ENCODE results near the gene TIMP3.

DNA sequence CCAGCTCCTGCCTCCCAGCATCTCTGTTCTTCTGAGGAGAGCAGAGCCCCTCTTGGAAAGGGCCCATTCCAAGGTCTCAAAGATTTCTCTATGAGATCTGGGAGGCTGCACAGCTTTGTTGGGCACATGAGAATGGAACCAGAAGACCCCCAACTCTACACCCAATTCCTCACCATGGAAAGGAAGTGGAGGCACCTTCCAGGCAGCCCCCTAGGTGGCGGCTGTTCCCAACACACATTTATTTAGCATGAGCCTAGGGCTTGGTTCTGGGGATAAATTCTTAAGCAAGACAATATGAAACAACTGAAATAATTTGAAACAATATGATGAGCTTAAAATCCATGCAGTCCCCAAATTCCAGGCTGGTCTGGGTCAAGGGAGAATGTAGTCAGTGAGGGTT lies 100.4 kb downstream of the TIMP3 start:
- TF ChIP-seq, protein P1, sequence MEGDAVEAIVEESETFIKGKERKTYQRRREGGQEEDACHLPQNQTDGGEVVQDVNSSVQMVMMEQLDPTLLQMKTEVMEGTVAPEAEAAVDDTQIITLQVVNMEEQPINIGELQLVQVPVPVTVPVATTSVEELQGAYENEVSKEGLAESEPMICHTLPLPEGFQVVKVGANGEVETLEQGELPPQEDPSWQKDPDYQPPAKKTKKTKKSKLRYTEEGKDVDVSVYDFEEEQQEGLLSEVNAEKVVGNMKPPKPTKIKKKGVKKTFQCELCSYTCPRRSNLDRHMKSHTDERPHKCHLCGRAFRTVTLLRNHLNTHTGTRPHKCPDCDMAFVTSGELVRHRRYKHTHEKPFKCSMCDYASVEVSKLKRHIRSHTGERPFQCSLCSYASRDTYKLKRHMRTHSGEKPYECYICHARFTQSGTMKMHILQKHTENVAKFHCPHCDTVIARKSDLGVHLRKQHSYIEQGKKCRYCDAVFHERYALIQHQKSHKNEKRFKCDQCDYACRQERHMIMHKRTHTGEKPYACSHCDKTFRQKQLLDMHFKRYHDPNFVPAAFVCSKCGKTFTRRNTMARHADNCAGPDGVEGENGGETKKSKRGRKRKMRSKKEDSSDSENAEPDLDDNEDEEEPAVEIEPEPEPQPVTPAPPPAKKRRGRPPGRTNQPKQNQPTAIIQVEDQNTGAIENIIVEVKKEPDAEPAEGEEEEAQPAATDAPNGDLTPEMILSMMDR (IDR thresholded peaks at IDR 0.05): no peak
- no peak for TF ChIP-seq NR3C1 (CRISPR knock-in tag; conservative IDR thresholded peaks at IDR 0.05; ENCODE audit: low read depth)
- TF ChIP-seq, protein P2, sequence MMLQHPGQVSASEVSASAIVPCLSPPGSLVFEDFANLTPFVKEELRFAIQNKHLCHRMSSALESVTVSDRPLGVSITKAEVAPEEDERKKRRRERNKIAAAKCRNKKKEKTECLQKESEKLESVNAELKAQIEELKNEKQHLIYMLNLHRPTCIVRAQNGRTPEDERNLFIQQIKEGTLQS (CRISPR knock-in tag; conservative IDR thresholded peaks at IDR 0.05): no peak
